ENCODE data around the gene SOHLH1. TPM values are rescaled to one million over a fixed set of nuclear protein-coding genes. Genes with fewer than 3 reads are reported as not detected.

The SOHLH1 gene
- total and polyA plus RNA-seq, 10 of the 15 experiments (the other 5 are each of a cell fraction or from before 2014, with no cell fraction given), result not detected

- DNase-seq (ENCODE audit: low read depth, low spot score) (no peak), ATAC-seq (no peak), FAIRE-seq (no peak)
- no peak overlapping the region for H3K9ac ChIP-seq (ENCODE audit: control insufficient read depth, insufficient read depth, low read length)
- no TSS peak for BruUV-seq (replicated peaks)
- H3K4me2 ChIP-seq (ENCODE audit: control insufficient read depth, insufficient read depth), result no peak overlapping the region
- in situ Hi-C loops (cut with MboI) (no loop called here), intact Hi-C loops (cut with micrococcal nuclease; ENCODE audit: unreplicated experiment) (no loop called here)
- WGBS (ENCODE audit: insufficient coverage, insufficient replicate concordance, low lambda C conversion rate, missing lambda C conversion rate), result 5% methylated on average over 2 of the region's 2 CpGs
- no peak overlapping the region for H3K27ac ChIP-seq (ENCODE audit: control insufficient read depth, insufficient read depth)
- ChIA-PET CTCF (no interaction called here), POLR2A (no interaction called here), RAD21 (ENCODE audit: unreplicated experiment) (no interaction called here), SMC1A (ENCODE audit: uncharacterized antibody, unreplicated experiment) (no interaction called here)
- H3K36me3 ChIP-seq (ENCODE audit: control insufficient read depth in 2 of 2, insufficient read depth in 2 of 2, low read length in 1 of 2), result no peaks in the 10 kb centered on the region
- no peak overlapping the region for H3K4me3 ChIP-seq
- peaks cover 2% of the 10 kb centered on the region; the same call in 2 of the 3 replicates for H3K9me3 ChIP-seq (replicated peaks; ENCODE audit: control insufficient read depth, insufficient read depth, low read length)
- no peaks in the 10 kb centered on the region for H3K4me1 ChIP-seq (ENCODE audit: control insufficient read depth, insufficient read depth, low read length)
- H3K27me3 ChIP-seq (replicated peaks in 1 of 2; ENCODE audit: control insufficient read depth in 2 of 2, insufficient read depth in 2 of 2, low read length in 1 of 2), result no peaks in the 10 kb centered on the region
- no peaks in the 10 kb centered on the region for H3K79me2 ChIP-seq (ENCODE audit: control insufficient read depth, insufficient read depth, low read length)
- H2AFZ ChIP-seq (ENCODE audit: control insufficient read depth, low read depth, low read length), result no peak overlapping the region
- no peaks in the 10 kb centered on the region for H4K20me1 ChIP-seq (ENCODE audit: control insufficient read depth, insufficient read depth)
- TF ChIP-seq DPF2 (IDR thresholded peaks at IDR 0.05), result no peak
- no peak for TF ChIP-seq BCL11A (IDR thresholded peaks at IDR 0.05; ENCODE audit: low read depth, low read length)
- no peak for TF ChIP-seq ZBTB11 (CRISPR knock-in tag; IDR thresholded peaks at IDR 0.05)
- no peak for TF ChIP-seq ZNF592 (IDR thresholded peaks at IDR 0.05)
- no peak for TF ChIP-seq NFYA (IDR thresholded peaks at IDR 0.05; ENCODE audit: borderline replicate concordance, low read depth, low read length)
- no peak for TF ChIP-seq SMAD1 (IDR thresholded peaks at IDR 0.05; ENCODE audit: low read depth, partially characterized antibody)
- TF ChIP-seq WRNIP1 (IDR thresholded peaks at IDR 0.05; ENCODE audit: borderline replicate concordance, low read depth, low read length), result no peak
- no peak for TF ChIP-seq MAX (IDR thresholded peaks at IDR 0.05; ENCODE audit: low read depth, low read length)
- no peak for TF ChIP-seq PBX3 (IDR thresholded peaks at IDR 0.05; ENCODE audit: insufficient replicate concordance, low read depth, low read length)
- no peak for TF ChIP-seq PRDM15 (CRISPR knock-in tag; IDR thresholded peaks at IDR 0.05)
- TF ChIP-seq SIN3A (IDR thresholded peaks at IDR 0.05; ENCODE audit: low read depth, low read length), result no peak
- no peak for TF ChIP-seq HDAC6 (IDR thresholded peaks at IDR 0.05; ENCODE audit: unreplicated experiment)
These were observed 49.8 kb downstream of the SOHLH1 start for GRCh38 chr9:135649508-135649907.

Data from GM12878 (cell line).